ENCODE results near the gene FOLR3. TPM values are rescaled to one million over a fixed set of nuclear protein-coding genes. Genes with fewer than 3 reads are reported as not detected.
A peak's percentile ranks its signal among the peaks of the same experiment; 100 is the strongest.
"Not testable (repeated sequence)": the region's sequence is repeated elsewhere in the genome, so short reads cannot be mapped to it uniquely, and the experiment has no call there.

The FOLR3 gene
- 0.66 and 0.76 TPM in 2 replicates for total RNA-seq (2012; rRNA removed)

GRCh38 chr11:72135473-72135872 is at the start of gene FOLR3:
TSS of gene FOLR3 (plus strand) at chr11:72135725. CDS start at chr11:72135953, 228 bp downstream.
- not testable (repeated sequence) for H3K4me2 ChIP-seq (ENCODE audit: low read length); H3K9ac ChIP-seq (ENCODE audit: low read depth, low read length); H3K36me3 ChIP-seq (ENCODE audit: insufficient read depth, low read length); H3K27me3 ChIP-seq (ENCODE audit: control insufficient read depth, insufficient read depth, low read length); H3K9me3 ChIP-seq (replicated peaks; ENCODE audit: low read length); H3K4me3 ChIP-seq (ENCODE audit: low read length)
- peaks cover 13% of the 10 kb centered on the region for H3K4me1 ChIP-seq (ENCODE audit: control insufficient read depth, insufficient read depth, low read length)

GRCh38 chr11:72088076-72088808 is 47.3 kb upstream of the FOLR3 start:
- H3K27me3 ChIP-seq (ENCODE audit: control insufficient read depth, insufficient read depth, low read length) = no peaks in the 10 kb centered on the region
- H3K36me3 ChIP-seq (ENCODE audit: insufficient read depth, low read length) = peaks cover 17% of the 10 kb centered on the region
- no peak overlapping the region for H3K9ac ChIP-seq (ENCODE audit: low read depth, low read length)
- H3K4me2 ChIP-seq (ENCODE audit: low read length) = no peak overlapping the region
- no peaks in the 10 kb centered on the region for H3K9me3 ChIP-seq (replicated peaks; ENCODE audit: low read length)
- no peak overlapping the region for H3K4me3 ChIP-seq (ENCODE audit: low read length)
- H3K4me1 ChIP-seq (ENCODE audit: control insufficient read depth, insufficient read depth, low read length) = no peaks in the 10 kb centered on the region

GRCh38 chr11:72091292-72091691 is 44.2 kb upstream of the FOLR3 start:
- Histone ChIP-seq H3K4me3 (ENCODE audit: low read length) (no peak overlapping the region), H3K9me3 (replicated peaks; ENCODE audit: low read length) (no peaks in the 10 kb centered on the region), H3K4me1 (ENCODE audit: control insufficient read depth, insufficient read depth, low read length) (no peaks in the 10 kb centered on the region), H3K9ac (ENCODE audit: low read depth, low read length) (no peak overlapping the region), H3K4me2 (ENCODE audit: low read length) (no peak overlapping the region), H3K27me3 (ENCODE audit: control insufficient read depth, insufficient read depth, low read length) (no peaks in the 10 kb centered on the region), H3K36me3 (ENCODE audit: insufficient read depth, low read length) (peaks cover 37% of the 10 kb centered on the region)

GRCh38 chr11:72098741-72099140 is 36.8 kb upstream of the FOLR3 start:
- Histone ChIP-seq H3K4me2 (ENCODE audit: low read length) (no peak overlapping the region), H3K4me1 (ENCODE audit: control insufficient read depth, insufficient read depth, low read length) (peaks cover 25% of the 10 kb centered on the region), H3K36me3 (ENCODE audit: insufficient read depth, low read length) (peaks cover 63% of the 10 kb centered on the region), H3K9me3 (replicated peaks; ENCODE audit: low read length) (no peaks in the 10 kb centered on the region), H3K9ac (ENCODE audit: low read depth, low read length) (no peak overlapping the region), H3K27me3 (ENCODE audit: control insufficient read depth, insufficient read depth, low read length) (no peaks in the 10 kb centered on the region), H3K4me3 (ENCODE audit: low read length) (no peak overlapping the region)

- peaks cover 53% of the 10 kb centered on the region for H3K36me3 ChIP-seq (ENCODE audit: insufficient read depth, low read length)
- no peaks in the 10 kb centered on the region for H3K9me3 ChIP-seq (replicated peaks; ENCODE audit: low read length)
- no peaks in the 10 kb centered on the region for H3K27me3 ChIP-seq (ENCODE audit: control insufficient read depth, insufficient read depth, low read length)
- H3K4me3 ChIP-seq (ENCODE audit: low read length) = no peak overlapping the region
- H3K9ac ChIP-seq (ENCODE audit: low read depth, low read length) = no peak overlapping the region
- H3K4me2 ChIP-seq (ENCODE audit: low read length) = peak overlapping the region; percentile 9
- peaks cover 26% of the 10 kb centered on the region for H3K4me1 ChIP-seq (ENCODE audit: control insufficient read depth, insufficient read depth, low read length)
These were observed 35.5 kb upstream of the FOLR3 start for GRCh38 chr11:72100009-72100408.

DNA sequence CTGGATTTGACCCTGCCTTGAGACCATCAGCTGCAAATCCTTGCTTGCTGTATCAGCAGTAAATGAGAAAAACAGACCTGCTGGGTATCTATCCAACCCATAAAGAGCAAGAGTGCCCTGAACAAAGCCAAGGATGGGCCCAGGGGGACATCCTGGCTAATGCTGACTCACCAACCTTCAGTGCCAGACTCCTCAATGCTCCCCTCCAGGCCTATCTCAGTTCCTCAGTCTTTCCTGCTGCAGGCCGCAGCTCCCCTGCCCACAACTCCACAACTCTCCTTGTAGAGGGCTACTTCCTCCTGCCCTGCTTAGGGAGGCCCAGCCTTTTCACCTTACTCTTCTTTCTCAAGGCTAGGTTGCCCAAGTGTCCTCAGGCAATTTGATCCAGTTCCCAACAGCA is 35.1 kb upstream of the FOLR3 start:
- Histone ChIP-seq H3K9me3 (replicated peaks; ENCODE audit: low read length) (no peaks in the 10 kb centered on the region), H3K4me3 (ENCODE audit: low read length) (no peak overlapping the region), H3K27me3 (ENCODE audit: control insufficient read depth, insufficient read depth, low read length) (no peaks in the 10 kb centered on the region), H3K4me1 (ENCODE audit: control insufficient read depth, insufficient read depth, low read length) (peaks cover 26% of the 10 kb centered on the region), H3K9ac (ENCODE audit: low read depth, low read length) (no peak overlapping the region), H3K36me3 (ENCODE audit: insufficient read depth, low read length) (peaks cover 48% of the 10 kb centered on the region), H3K4me2 (ENCODE audit: low read length) (peak overlapping the region; percentile 9)

DNA sequence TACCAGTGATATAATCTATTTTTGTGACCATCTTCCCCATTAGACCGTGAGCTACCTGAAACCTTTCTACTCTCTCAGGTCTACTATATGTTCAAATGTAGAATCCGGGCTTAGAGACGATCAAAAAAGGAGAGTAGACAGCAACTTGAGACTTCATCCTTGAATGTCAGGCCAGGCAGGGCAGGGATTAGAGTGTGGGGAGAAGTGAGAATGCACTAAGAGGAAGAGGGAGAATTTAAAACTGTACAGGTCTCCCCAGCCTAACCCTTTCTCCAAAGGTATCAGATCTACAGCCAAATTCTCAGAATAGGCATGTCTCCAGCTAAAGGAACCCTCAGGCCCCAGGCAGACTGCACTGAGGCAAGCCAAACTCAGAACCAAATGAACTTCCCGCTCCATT is 33.4 kb upstream of the FOLR3 start:
- H3K9ac ChIP-seq (ENCODE audit: low read depth, low read length) = peak overlapping the region; percentile 95
- H3K4me1 ChIP-seq (ENCODE audit: control insufficient read depth, insufficient read depth, low read length) = peaks cover 26% of the 10 kb centered on the region
- peak overlapping the region; percentile 85 for H3K4me2 ChIP-seq (ENCODE audit: low read length)
- peak overlapping the region; percentile 80 for H3K4me3 ChIP-seq (ENCODE audit: low read length)
- no peaks in the 10 kb centered on the region for H3K9me3 ChIP-seq (replicated peaks; ENCODE audit: low read length)
- no peaks in the 10 kb centered on the region for H3K27me3 ChIP-seq (ENCODE audit: control insufficient read depth, insufficient read depth, low read length)
- H3K36me3 ChIP-seq (ENCODE audit: insufficient read depth, low read length) = peaks cover 39% of the 10 kb centered on the region

DNA sequence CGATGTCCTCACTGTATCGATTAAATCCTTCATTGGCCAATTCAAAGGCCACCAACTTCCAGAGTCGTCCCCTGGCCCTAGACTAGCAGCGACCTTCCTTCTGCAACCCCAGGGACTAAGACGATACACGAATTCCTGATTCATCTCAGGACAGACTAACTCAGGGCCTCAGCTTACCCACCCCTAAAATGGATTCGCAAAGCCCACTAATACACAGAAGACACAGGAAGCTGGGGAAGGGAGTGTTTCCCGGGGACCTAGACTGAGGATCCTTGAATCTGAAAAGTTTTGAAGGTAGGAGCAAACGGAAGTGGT is 32.9 kb upstream of the FOLR3 start:
- Histone ChIP-seq H3K4me3 (ENCODE audit: low read length) (peak overlapping the region; percentile 80), H3K9me3 (replicated peaks; ENCODE audit: low read length) (no peaks in the 10 kb centered on the region), H3K36me3 (ENCODE audit: insufficient read depth, low read length) (peaks cover 35% of the 10 kb centered on the region), H3K9ac (ENCODE audit: low read depth, low read length) (peak overlapping the region; percentile 95), H3K4me2 (ENCODE audit: low read length) (peak overlapping the region; percentile 85), H3K27me3 (ENCODE audit: control insufficient read depth, insufficient read depth, low read length) (no peaks in the 10 kb centered on the region), H3K4me1 (ENCODE audit: control insufficient read depth, insufficient read depth, low read length) (peaks cover 26% of the 10 kb centered on the region)

- H3K4me3 ChIP-seq (ENCODE audit: low read length) = peak within 1 kb of the TSS; percentile 80
- peak within 1 kb of the TSS; percentile 85 for H3K4me2 ChIP-seq (ENCODE audit: low read length)
- H3K27me3 ChIP-seq (ENCODE audit: control insufficient read depth, insufficient read depth, low read length) = no peaks in the 10 kb centered on the region
- no peaks in the 10 kb centered on the region for H3K9me3 ChIP-seq (replicated peaks; ENCODE audit: low read length)
- H3K9ac ChIP-seq (ENCODE audit: low read depth, low read length) = peak within 1 kb of the TSS; percentile 95
- H3K4me1 ChIP-seq (ENCODE audit: control insufficient read depth, insufficient read depth, low read length) = peaks cover 26% of the 10 kb centered on the region
- H3K36me3 ChIP-seq (ENCODE audit: insufficient read depth, low read length) = peaks cover 30% of the 10 kb centered on the region
These were observed 32.4 kb upstream of the FOLR3 start, which contains the start of gene LAMTOR1 for GRCh38 chr11:72102946-72103753. TSS of gene LAMTOR1 (minus strand) at chr11:72103297. CDS start at chr11:72103224, 73 bp downstream.

- H3K4me3 ChIP-seq (ENCODE audit: low read length) = peak overlapping the region; percentile 59
- peak overlapping the region; percentile 72 for H3K4me2 ChIP-seq (ENCODE audit: low read length)
- no peaks in the 10 kb centered on the region for H3K9me3 ChIP-seq (replicated peaks; ENCODE audit: low read length)
- H3K36me3 ChIP-seq (ENCODE audit: insufficient read depth, low read length) = peaks cover 23% of the 10 kb centered on the region
- H3K4me1 ChIP-seq (ENCODE audit: control insufficient read depth, insufficient read depth, low read length) = peaks cover 26% of the 10 kb centered on the region
- no peaks in the 10 kb centered on the region for H3K27me3 ChIP-seq (ENCODE audit: control insufficient read depth, insufficient read depth, low read length)
- peak overlapping the region; percentile 48 for H3K9ac ChIP-seq (ENCODE audit: low read depth, low read length)
These were observed 31.8 kb upstream of the FOLR3 start for GRCh38 chr11:72103754-72104167.

DNA sequence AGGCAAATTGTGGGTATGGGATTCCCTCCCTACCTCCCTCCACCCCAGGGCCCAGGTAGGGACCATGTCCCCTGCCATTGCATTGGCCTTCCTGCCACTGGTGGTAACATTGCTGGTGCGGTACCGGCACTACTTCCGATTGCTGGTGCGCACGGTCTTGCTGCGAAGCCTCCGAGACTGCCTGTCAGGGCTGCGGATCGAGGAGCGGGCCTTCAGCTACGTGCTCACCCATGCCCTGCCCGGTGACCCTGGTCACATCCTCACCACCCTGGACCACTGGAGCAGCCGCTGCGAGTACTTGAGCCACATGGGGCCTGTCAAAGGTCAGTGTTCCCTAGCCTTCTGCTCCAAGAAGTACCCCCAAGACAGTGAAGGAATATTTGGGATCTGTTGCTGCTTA is 29.6 kb upstream of the FOLR3 start, which contains the start of gene TOMT:
Gene TOMT (plus strand): TSS at position 37 of the 400 bp plus-strand sequence. CDS start 28 bp downstream, at position 65.
- Histone ChIP-seq H3K4me2 (ENCODE audit: low read length) (no peak within 1 kb of the TSS), H3K9ac (ENCODE audit: low read depth, low read length) (no peak within 1 kb of the TSS), H3K27me3 (ENCODE audit: control insufficient read depth, insufficient read depth, low read length) (no peaks in the 10 kb centered on the region), H3K4me1 (ENCODE audit: control insufficient read depth, insufficient read depth, low read length) (peaks cover 18% of the 10 kb centered on the region), H3K4me3 (ENCODE audit: low read length) (no peak within 1 kb of the TSS), H3K36me3 (ENCODE audit: insufficient read depth, low read length) (peaks cover 4% of the 10 kb centered on the region), H3K9me3 (replicated peaks; ENCODE audit: low read length) (no peaks in the 10 kb centered on the region)

Data from skeletal muscle satellite cell (primary cell).